GM19438 (cell line): Measurements from ENCODE around the gene DPP10.

Source experiments
- ATAC-seq: cut with Tn5 transposase; IDR thresholded peaks from one replicate; pipeline ENCODE4 v1.9.1; 2021; ENCODE audit warnings: low read depth; ENCODE audit not compliant: unreplicated experiment

Gene DPP10

GRCh38 chr2:115610888-115611287 is 1168.4 kb downstream of the DPP10 start:
- ATAC-seq, result no peak

- ATAC-seq, result no peak
These were observed 1181.9 kb downstream of the DPP10 start for GRCh38 chr2:115624332-115624731.

GRCh38 chr2:115634578-115634977 is 1192.1 kb downstream of the DPP10 start:
- no peak for ATAC-seq

- no peak for ATAC-seq
These were observed 1193.0 kb downstream of the DPP10 start for GRCh38 chr2:115635430-115635829.

- no peak for ATAC-seq
These were observed 1207.3 kb downstream of the DPP10 start for GRCh38 chr2:115649731-115650130.

- ATAC-seq, result no peak
These were observed 1208.4 kb downstream of the DPP10 start for GRCh38 chr2:115650827-115651226.

GRCh38 chr2:115652652-115653051 is 1210.2 kb downstream of the DPP10 start:
- no peak for ATAC-seq

- ATAC-seq, result no peak
These were observed 1211.9 kb downstream of the DPP10 start for GRCh38 chr2:115654362-115654761.

- ATAC-seq, result no peak
These were observed 1235.7 kb downstream of the DPP10 start for GRCh38 chr2:115678129-115678528.

GRCh38 chr2:115684345-115684744 is 1241.9 kb downstream of the DPP10 start:
- ATAC-seq, result no peak

GRCh38 chr2:115691409-115691808 is 1249.0 kb downstream of the DPP10 start:
- ATAC-seq, result no peak

GRCh38 chr2:115694651-115695050 is 1252.2 kb downstream of the DPP10 start:
- no peak for ATAC-seq

GRCh38 chr2:115733190-115733775 is 1290.8 kb downstream of the DPP10 start:
- no peak for ATAC-seq

GRCh38 chr2:115738111-115738510 is 1295.7 kb downstream of the DPP10 start:
- ATAC-seq, result no peak

- ATAC-seq, result no peak
These were observed 1297.1 kb downstream of the DPP10 start for GRCh38 chr2:115739574-115739973.

- ATAC-seq, result no peak
These were observed 1303.7 kb downstream of the DPP10 start for GRCh38 chr2:115746151-115746550.

GRCh38 chr2:115757286-115757685 is 1314.8 kb downstream of the DPP10 start:
- no peak for ATAC-seq

- ATAC-seq, result no peak
These were observed 1321.2 kb downstream of the DPP10 start for GRCh38 chr2:115763601-115764000.

- no peak for ATAC-seq
These were observed 1329.1 kb downstream of the DPP10 start for GRCh38 chr2:115771516-115771915.

- ATAC-seq, result no peak
These were observed 1331.9 kb downstream of the DPP10 start for GRCh38 chr2:115774361-115774760.

- no peak for ATAC-seq
These were observed 1336.7 kb downstream of the DPP10 start for GRCh38 chr2:115779085-115779632.

- no peak for ATAC-seq
These were observed 1339.8 kb downstream of the DPP10 start for GRCh38 chr2:115782286-115782685.

GRCh38 chr2:115796078-115796477 is 1353.6 kb downstream of the DPP10 start:
- ATAC-seq, result no peak
